ENCODE measurements around the gene C20orf202. TPM values are rescaled to one million over a fixed set of nuclear protein-coding genes. Genes with fewer than 3 reads are reported as not detected.

C20orf202 gene
- total RNA-seq, 3 donors from 2014 or later, result 0.33 to 0.48 TPM; not detected in 1

- no peaks in the 10 kb centered on the region for H3K4me1 ChIP-seq
- intact Hi-C loops (cut with DNase I; ENCODE audit: low total_unique reads), result loop anchor here (10.0 kb wide), 1 partner anchor 372 kb away; the partner anchor contains the start of gene SIRPB1
- TF ChIP-seq CTCF (IDR thresholded peaks at IDR 0.05) (no peak), POLR2A (IDR thresholded peaks at IDR 0.05) (no peak), POLR2AphosphoS5 (IDR thresholded peaks at IDR 0.05) (no peak)
- DNase-seq (ENCODE audit: low spot score in 2 of 2), result no peak
- H3K27ac ChIP-seq, result no peak overlapping the region
- H3K27me3 ChIP-seq, result peaks cover 0 to 4% of the 10 kb centered on the region in 2 donors
- no peak overlapping the region for H3K4me3 ChIP-seq
- H3K9me3 ChIP-seq, result no peaks in the 10 kb centered on the region
- no peaks in the 10 kb centered on the region for H3K36me3 ChIP-seq
Observed at GRCh38 chr20:1252416-1252815, 49.2 kb downstream of the C20orf202 start.

GRCh38 chr20:1254254-1254653 is 51.0 kb downstream of the C20orf202 start:
- Histone ChIP-seq H3K4me1 (no peaks in the 10 kb centered on the region), H3K27me3 (peaks cover 0 to 4% of the 10 kb centered on the region in 2 donors), H3K9me3 (no peaks in the 10 kb centered on the region), H3K27ac (no peak overlapping the region), H3K4me3 (no peak overlapping the region), H3K36me3 (no peaks in the 10 kb centered on the region)
- no peak for TF ChIP-seq POLR2A (IDR thresholded peaks at IDR 0.05)
- TF ChIP-seq POLR2AphosphoS5 (IDR thresholded peaks at IDR 0.05), result no peak
- TF ChIP-seq CTCF (IDR thresholded peaks at IDR 0.05), result no peak
- DNase-seq (ENCODE audit: low spot score in 2 of 2), result no peak
- intact Hi-C loops (cut with DNase I; ENCODE audit: low total_unique reads), result loop anchor here (10.0 kb wide), 1 partner anchor 371 kb away; the partner anchor contains the start of gene SIRPB1

GRCh38 chr20:1255675-1256074 is 52.4 kb downstream of the C20orf202 start:
- TF ChIP-seq POLR2AphosphoS5 (IDR thresholded peaks at IDR 0.05), result no peak
- TF ChIP-seq POLR2A (IDR thresholded peaks at IDR 0.05), result no peak
- no peak for TF ChIP-seq CTCF (IDR thresholded peaks at IDR 0.05)

More at GRCh38 chr20:1255675-1256074, 52.4 kb downstream of the C20orf202 start:
- H3K4me1 ChIP-seq, result no peaks in the 10 kb centered on the region
- no peaks in the 10 kb centered on the region for H3K36me3 ChIP-seq
- H3K9me3 ChIP-seq, result no peaks in the 10 kb centered on the region
- no peak for DNase-seq (ENCODE audit: low spot score in 2 of 2)
- no peak overlapping the region for H3K27ac ChIP-seq
- H3K27me3 ChIP-seq, result peaks cover 0 to 4% of the 10 kb centered on the region in 2 donors
- no peak overlapping the region for H3K4me3 ChIP-seq
- intact Hi-C loops (cut with DNase I; ENCODE audit: low total_unique reads), result loop anchor here (10.0 kb wide), 1 partner anchor 369 kb away; the partner anchor contains the start of gene SIRPB1

Other genes with a start within 250 kb of the C20orf202 start
- not detected for gene RSPO4, start 201.1 kb upstream of the C20orf202 start, total RNA-seq
- 10 to 100 TPM; 71.7 to 98.4 (median 75.1) TPM for gene PSMF1, start 84.9 kb upstream of the C20orf202 start, total RNA-seq
- gene TMEM74B, start 18.5 kb upstream of the C20orf202 start, total RNA-seq, result 1 to 10 TPM in 2 of 3 donors, under 1 TPM in 1; 0.73 to 4.3 (median 1.1) TPM
- not detected for gene RAD21L1, start 22.6 kb downstream of the C20orf202 start, total RNA-seq
- gene SNPH, start 62.8 kb downstream of the C20orf202 start, total RNA-seq, result 1 to 10 TPM; 2.3 to 4.0 (median 3.5) TPM
- gene SDCBP2, start 125.7 kb downstream of the C20orf202 start, total RNA-seq, result 10 to 100 TPM in 1 of 3 donors, 1 to 10 TPM in 2; 5.0 to 10.8 (median 9.8) TPM
- gene FKBP1A, start 189.6 kb downstream of the C20orf202 start, total RNA-seq, result 100 to 1,000 TPM; 115 to 191 (median 128) TPM